Transverse colon (tissue), 4 donors: ENCODE results near the gene ENAM.

Source experiments
- POLR2A ChIP-seq: fragments of 450-650 bp; IDR thresholded peaks from one replicate; pipeline ENCODE4 v1.6.1; 2016; ENCODE audit warnings: antibody characterized with exemption, mild to moderate bottlenecking, moderate library complexity
- POLR2AphosphoS5 ChIP-seq, 3 donors: sonication (generic); formaldehyde crosslinking; IDR thresholded peaks; one replicate each; pipeline ENCODE4 v1.6.1; 2016; ENCODE audit warnings: antibody characterized with exemption in 3 of 3
- TF ChIP-seq, protein P1 (sequence below), 5 experiments: fragments of 200-600 bp in 3 of 5; fragments of 450-650 bp in 2 of 5; sonication (generic) in 3 of 5; IDR thresholded peaks; 1 replicate in 2 of 5; 2 replicates in 3 of 5; pipeline ENCODE4 v1.5.1; 2016 to 2017; ENCODE audit warnings: antibody characterized with exemption in 5 of 5, inconsistent platforms in 3 of 5, mild to moderate bottlenecking in 2 of 5, moderate library complexity in 1 of 5

DNA sequence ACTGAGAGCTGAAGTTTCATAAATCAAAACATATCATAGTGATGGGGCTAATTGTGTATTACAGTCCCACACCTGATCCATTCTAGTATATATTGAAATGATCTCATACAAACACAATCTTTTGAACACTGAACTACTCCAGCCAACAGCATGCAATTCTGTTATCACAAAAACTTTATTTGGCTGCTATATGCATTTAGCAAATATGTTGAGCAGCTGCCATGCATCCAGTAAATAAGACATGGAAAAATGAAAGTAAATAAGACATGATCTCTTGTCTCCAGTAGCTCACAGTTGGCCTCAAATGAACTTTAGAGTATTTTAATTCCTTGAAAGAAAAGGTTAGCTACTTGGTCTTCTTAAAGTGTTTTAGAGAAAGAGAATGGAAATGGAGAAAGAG, 34.3 kb upstream of the ENAM start:
- TF ChIP-seq, protein P1, sequence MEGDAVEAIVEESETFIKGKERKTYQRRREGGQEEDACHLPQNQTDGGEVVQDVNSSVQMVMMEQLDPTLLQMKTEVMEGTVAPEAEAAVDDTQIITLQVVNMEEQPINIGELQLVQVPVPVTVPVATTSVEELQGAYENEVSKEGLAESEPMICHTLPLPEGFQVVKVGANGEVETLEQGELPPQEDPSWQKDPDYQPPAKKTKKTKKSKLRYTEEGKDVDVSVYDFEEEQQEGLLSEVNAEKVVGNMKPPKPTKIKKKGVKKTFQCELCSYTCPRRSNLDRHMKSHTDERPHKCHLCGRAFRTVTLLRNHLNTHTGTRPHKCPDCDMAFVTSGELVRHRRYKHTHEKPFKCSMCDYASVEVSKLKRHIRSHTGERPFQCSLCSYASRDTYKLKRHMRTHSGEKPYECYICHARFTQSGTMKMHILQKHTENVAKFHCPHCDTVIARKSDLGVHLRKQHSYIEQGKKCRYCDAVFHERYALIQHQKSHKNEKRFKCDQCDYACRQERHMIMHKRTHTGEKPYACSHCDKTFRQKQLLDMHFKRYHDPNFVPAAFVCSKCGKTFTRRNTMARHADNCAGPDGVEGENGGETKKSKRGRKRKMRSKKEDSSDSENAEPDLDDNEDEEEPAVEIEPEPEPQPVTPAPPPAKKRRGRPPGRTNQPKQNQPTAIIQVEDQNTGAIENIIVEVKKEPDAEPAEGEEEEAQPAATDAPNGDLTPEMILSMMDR (IDR thresholded peaks at IDR 0.05) = no peak
- TF ChIP-seq POLR2AphosphoS5 (IDR thresholded peaks at IDR 0.05) (no peak), POLR2A (no peak)
